GM21717 (cell line): ENCODE data around the gene EFCAB9.

Source experiments
- ATAC-seq: cut with Tn5 transposase; IDR thresholded peaks from one replicate; pipeline ENCODE4 v1.9.1; 2021; ENCODE audit warnings: mild to moderate bottlenecking, moderate library complexity; ENCODE audit not compliant: unreplicated experiment

The EFCAB9 gene

GRCh38 chr5:172234031-172234430 lies 40.1 kb downstream of the EFCAB9 start:
- ATAC-seq, result no peak

DNA sequence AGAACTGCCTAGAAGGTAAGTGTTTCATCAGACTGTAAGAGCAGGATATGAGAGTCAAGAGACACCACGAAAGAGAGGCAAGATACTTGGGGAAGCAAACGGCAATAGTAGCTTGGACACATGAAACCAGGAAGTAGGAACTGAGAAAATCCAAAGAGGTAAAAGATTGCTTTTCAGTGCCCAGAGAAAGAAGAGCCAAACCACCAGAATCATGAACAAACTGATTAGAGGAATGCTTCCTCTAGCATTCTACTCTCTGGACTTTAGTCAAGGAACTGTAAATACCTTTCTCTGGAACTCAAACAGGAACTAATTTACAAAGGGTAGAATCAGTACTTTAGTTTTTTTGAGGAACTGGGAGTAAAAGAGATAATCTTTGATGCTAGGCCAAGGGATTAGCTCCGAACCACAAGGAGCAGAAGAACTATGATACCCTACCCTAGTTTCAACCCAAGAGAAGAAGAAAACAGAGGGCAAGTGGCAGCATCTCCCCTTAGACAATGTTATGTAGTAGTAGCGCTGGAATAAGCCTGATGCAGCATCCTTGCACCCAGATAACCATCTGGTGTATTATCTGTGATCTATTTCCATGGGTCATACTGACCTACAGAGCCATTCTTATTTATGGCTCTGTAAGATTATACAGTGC lies 41.3 kb downstream of the EFCAB9 start:
- peak; percentile 80 for ATAC-seq

DNA sequence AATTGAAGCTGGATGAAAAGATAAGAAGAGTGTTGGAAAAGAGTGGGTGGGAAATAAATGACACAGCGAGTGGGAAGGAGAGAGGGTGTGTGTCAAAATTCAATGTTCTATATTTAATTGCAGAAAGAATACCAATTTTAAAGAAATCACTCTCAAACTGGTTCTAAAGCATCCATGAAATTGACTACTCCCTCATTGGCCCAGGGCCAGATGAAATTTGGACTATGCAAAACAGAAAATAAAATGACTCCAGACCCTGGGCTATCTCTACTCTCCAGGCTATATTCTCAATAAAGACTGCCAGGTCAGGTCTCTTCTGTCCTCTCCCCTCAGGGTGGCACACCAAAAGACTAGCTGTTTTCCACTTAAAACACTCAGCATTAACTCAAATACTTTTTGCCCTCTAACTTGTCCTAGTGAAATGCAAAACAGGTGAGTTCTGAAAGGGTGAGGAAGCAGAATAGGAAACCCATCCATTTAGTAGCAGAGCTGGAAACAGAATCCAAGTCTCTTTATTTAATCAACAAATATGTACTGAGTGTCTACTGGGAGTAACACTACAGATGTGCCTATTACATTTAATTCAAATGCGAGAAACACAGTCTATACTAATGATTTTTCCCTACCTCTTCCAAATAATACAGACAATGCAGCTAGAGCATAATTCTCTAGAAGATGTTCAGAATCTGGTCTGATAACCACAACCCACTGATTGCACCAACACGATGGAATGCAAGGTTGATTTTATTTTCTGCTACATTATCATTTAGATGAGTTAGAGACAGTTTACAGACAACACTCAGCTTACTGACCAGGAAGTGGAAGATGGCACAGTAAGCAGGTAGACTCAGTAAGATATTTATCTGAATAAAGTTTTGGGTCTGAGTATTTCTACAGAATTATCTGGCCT lies 42.1 kb downstream of the EFCAB9 start:
- no peak for ATAC-seq

- ATAC-seq, result no peak
Observed at GRCh38 chr5:172238334-172238733, 44.4 kb downstream of the EFCAB9 start.

DNA sequence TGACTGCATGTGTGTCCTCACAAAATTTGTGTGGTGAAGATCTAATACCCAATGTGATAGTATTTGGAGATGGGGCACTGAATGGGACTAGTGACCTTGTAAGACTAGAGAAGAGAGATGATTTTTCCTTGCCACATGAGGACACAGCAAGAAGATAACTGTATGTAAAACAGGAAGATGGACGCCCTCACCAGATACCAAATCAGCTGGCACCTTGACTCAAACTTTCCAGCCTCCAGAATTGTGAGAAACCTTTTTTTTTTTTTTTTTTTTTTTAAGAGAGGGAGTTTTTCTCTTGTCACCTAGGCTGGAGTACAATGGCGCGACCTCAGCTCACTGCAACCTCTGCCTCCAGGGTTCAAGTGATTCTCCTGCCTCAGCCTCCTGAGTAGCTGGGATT lies 49.3 kb downstream of the EFCAB9 start:
- ATAC-seq, result no peak

- ATAC-seq, result no peak
Observed at GRCh38 chr5:172245046-172245445, 51.1 kb downstream of the EFCAB9 start.

DNA sequence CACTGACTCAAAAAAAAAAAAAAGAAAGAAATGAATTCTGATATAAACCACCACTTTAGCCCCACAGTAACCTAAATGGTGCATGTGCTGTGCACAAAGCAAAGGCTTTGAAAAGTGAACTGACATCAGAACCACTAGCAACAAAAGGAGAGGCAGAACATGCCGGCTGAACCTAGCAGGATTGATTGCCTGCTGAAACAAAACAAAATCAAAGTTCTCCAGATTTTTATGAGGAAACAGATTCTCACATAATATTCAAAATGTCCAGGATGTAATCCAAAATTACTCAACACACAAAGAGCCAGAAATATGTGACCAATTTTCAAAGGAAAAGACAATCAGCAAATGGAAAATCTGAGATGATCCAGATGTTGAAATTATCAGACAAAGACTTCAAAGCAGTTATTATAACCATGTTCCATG lies 51.7 kb downstream of the EFCAB9 start:
- ATAC-seq, result no peak

GRCh38 chr5:172248637-172249036 lies 54.7 kb downstream of the EFCAB9 start:
- no peak for ATAC-seq

GRCh38 chr5:172251419-172251818 lies 57.4 kb downstream of the EFCAB9 start:
- ATAC-seq, result no peak

GRCh38 chr5:172252501-172252900 lies 58.5 kb downstream of the EFCAB9 start:
- ATAC-seq, result no peak
